Ishikawa (cell line): ENCODE measurements around the gene PID1.

Source experiments
- CEBPB ChIP-seq: IDR thresholded peaks from 2 replicates; pipeline ENCODE4 v1.6.1; 2012
- EGR1 ChIP-seq: IDR thresholded peaks from 2 replicates; pipeline ENCODE4 v1.6.1; 2012
- EP300 ChIP-seq: IDR thresholded peaks from 2 replicates; pipeline ENCODE4 v1.6.1; 2012; ENCODE audit warnings: borderline replicate concordance
- FOXM1 ChIP-seq: IDR thresholded peaks from 2 replicates; pipeline ENCODE4 v1.6.1; 2012; ENCODE audit warnings: low read depth, borderline replicate concordance
- TAF1 ChIP-seq: IDR thresholded peaks from 2 replicates; pipeline ENCODE4 v1.6.1; 2012; ENCODE audit warnings: low read depth, mild to moderate bottlenecking
- TEAD4 ChIP-seq: IDR thresholded peaks from 2 replicates; pipeline ENCODE4 v1.6.1; 2012
- YY1 ChIP-seq: IDR thresholded peaks from 2 replicates; pipeline ENCODE4 v1.6.1; 2012; ENCODE audit warnings: low read depth
- ZBTB7A ChIP-seq: IDR thresholded peaks from 2 replicates; pipeline ENCODE4 v1.6.1; 2012; ENCODE audit warnings: low read depth
- TF ChIP-seq, protein P1 (sequence below): IDR thresholded peaks from 2 replicates; pipeline ENCODE4 v1.6.1; 2012; ENCODE audit warnings: low read depth, mild to moderate bottlenecking

DNA sequence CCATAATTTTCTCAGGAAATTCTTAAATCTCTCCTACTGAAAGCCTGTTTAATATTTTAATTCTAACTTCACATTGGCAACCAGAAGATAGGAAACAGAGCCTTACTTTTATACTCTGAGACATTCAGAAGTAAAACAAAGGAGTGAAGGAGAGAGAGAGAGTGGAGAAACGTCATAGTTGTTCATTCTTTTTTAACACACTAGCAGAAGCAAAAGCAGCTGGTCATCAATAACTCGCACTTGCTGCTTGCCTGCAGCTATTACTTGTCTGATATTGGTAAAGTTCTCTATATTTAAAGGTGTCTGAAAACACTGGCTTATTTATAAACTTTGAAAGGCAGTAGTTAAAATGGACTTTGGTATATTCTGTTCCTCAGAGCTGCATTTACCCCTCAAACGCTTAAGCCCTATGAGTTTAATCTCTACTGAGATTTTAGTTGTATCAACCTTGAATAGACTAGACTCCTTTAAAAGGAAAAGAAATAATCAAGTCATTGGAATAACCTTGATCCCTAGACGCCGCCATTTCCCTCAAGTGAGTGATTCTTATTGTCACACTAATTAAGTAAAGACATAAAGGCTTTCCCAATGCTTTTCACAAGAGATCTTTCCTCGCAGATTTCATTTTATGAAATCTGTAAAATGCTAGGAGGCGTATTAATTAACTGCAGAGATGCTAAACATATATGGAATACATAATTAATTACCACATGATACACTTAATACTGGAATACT lies 182.0 kb downstream of the PID1 start:
- TF ChIP-seq TAF1 (no peak), EP300 (no peak), ZBTB7A (no peak), YY1 (no peak), TEAD4 (no peak), CEBPB (no peak), FOXM1 (no peak), EGR1 (no peak)
- TF ChIP-seq, protein P1, sequence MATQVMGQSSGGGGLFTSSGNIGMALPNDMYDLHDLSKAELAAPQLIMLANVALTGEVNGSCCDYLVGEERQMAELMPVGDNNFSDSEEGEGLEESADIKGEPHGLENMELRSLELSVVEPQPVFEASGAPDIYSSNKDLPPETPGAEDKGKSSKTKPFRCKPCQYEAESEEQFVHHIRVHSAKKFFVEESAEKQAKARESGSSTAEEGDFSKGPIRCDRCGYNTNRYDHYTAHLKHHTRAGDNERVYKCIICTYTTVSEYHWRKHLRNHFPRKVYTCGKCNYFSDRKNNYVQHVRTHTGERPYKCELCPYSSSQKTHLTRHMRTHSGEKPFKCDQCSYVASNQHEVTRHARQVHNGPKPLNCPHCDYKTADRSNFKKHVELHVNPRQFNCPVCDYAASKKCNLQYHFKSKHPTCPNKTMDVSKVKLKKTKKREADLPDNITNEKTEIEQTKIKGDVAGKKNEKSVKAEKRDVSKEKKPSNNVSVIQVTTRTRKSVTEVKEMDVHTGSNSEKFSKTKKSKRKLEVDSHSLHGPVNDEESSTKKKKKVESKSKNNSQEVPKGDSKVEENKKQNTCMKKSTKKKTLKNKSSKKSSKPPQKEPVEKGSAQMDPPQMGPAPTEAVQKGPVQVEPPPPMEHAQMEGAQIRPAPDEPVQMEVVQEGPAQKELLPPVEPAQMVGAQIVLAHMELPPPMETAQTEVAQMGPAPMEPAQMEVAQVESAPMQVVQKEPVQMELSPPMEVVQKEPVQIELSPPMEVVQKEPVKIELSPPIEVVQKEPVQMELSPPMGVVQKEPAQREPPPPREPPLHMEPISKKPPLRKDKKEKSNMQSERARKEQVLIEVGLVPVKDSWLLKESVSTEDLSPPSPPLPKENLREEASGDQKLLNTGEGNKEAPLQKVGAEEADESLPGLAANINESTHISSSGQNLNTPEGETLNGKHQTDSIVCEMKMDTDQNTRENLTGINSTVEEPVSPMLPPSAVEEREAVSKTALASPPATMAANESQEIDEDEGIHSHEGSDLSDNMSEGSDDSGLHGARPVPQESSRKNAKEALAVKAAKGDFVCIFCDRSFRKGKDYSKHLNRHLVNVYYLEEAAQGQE: no peak
